ENCODE data around the gene FLYWCH2.
A peak's percentile ranks its signal among the peaks of the same experiment; 100 is the strongest.
"Not testable (repeated sequence)": the region's sequence is repeated elsewhere in the genome, so short reads cannot be mapped to it uniquely, and the experiment has no call there.

FLYWCH2 gene

DNA sequence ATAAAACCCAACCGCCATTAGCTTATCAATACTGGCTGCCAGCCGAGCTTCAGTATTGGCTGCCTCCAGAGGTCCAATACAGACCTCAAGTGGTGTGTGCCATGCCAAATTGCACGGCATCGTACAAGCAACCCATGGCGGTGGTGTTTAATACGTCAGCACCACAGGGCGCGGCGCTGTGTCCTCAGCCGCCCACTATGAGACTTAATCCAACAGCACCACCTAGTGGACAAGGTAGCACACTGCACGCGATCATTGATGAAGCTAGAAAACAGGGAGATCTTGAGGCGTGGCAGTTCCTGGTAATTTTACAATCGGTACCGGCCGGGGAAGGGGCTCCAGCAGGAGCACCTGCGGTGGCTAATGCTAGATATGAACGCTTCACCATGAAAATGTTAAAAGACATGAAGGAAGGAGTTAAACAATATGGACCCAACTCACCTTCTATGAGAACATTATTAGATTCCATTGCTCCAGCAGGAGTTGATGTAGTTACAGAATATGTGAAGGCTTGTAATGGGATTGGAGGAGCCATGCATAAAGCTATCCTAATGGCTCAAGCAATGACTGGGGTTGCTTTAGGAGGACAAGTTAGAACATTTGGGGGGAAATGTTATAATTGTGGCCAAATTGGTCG is 44.1 kb downstream of the FLYWCH2 start:
- intact Hi-C loops (cut with DNase I), result loop anchor here (5.0 kb wide), 1 partner anchor 55 kb away; no protein-coding TSS in a partner anchor
- peak; percentile 68 to 95 (median 87) for DNase-seq

DNA sequence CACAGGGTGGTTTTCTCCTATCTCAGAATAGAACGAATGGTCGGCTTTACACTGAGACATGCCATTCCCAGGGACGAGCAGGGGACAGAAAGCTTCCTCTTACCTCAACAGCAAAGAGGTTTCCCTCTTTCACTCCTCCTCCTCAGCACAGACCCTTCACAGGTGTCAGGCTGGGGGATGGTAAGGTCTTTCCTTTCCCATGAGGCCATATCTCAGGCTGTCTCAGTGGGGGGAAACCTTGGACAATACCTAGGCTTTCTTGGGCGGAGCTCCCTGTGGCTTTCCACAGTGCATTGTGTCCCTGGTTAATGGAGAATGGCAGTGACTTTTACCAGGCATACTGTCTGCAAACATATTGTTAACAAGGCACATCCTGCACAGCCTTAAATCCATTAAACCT is 45.1 kb downstream of the FLYWCH2 start:
- intact Hi-C loops (cut with DNase I), result loop anchor here (5.0 kb wide), 1 partner anchor 56 kb away; no protein-coding TSS in a partner anchor
- not testable (repeated sequence) for DNase-seq

DNA sequence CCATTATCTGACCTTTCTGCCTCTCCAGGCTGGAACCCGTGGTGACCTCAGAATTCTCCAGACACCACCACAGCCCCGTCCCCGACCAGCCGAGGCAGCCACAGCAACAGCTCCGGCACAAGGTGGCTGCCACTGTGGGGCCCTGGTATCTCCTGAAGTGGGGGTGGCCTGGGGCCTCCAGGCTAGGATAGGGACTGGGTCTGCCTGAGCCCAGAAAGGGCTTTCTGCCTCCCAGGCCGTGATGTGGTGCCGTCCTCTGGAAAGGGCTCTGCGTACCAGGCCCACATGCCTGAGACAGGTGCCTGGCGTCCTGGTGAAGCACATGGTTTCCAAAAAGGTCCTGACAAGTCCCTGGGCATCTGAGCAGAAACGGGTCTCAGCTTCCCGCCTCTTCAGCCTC is 45.8 kb downstream of the FLYWCH2 start:
- no peak for DNase-seq
- intact Hi-C loops (cut with DNase I), result loop anchor here (5.0 kb wide), 1 partner anchor 56 kb away; no protein-coding TSS in a partner anchor

DNA sequence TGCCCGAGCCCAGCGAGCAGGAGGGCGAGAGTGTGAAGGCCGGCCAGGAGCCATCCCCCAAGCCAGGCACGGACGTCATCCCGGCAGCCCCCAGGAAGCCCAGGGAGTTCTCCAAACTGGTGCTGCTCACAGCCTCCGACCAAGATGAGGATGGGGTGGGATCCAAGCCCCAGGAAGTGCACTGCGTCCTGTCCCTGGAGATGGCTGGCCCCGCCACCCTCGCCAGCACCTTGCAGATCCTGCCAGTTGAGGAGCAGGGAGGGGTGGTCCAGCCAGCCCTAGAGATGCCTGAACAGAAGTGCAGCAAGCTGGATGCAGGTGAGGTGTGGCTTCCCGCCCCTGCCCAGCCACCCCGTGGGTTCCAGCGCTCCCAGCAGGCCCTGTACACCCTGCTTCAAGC is 46.7 kb downstream of the FLYWCH2 start:
- intact Hi-C loops (cut with DNase I), result loop anchor here (5.0 kb wide), 1 partner anchor 57 kb away; no protein-coding TSS in a partner anchor
- DNase-seq, result no peak

DNA sequence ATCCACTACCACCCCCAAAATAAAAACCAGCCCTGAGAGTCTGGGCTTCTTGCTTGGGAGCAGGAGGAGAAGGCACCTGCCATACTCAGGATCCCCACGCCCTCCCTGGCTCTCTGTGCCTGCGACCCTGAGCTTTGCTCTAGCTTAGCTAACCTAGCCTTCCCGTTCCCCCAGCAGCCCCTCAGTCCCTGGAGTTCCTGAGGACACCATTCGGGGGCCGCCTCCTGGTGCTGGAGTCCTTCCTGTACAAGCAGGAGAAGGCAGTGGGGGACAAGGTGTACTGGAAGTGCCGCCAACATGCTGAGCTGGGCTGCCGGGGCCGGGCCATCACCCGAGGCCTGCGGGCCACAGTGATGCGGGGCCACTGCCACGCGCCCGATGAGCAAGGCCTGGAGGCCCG is 47.2 kb downstream of the FLYWCH2 start:
- intact Hi-C loops (cut with DNase I), result no loop called here
- DNase-seq, result no peak

DNA sequence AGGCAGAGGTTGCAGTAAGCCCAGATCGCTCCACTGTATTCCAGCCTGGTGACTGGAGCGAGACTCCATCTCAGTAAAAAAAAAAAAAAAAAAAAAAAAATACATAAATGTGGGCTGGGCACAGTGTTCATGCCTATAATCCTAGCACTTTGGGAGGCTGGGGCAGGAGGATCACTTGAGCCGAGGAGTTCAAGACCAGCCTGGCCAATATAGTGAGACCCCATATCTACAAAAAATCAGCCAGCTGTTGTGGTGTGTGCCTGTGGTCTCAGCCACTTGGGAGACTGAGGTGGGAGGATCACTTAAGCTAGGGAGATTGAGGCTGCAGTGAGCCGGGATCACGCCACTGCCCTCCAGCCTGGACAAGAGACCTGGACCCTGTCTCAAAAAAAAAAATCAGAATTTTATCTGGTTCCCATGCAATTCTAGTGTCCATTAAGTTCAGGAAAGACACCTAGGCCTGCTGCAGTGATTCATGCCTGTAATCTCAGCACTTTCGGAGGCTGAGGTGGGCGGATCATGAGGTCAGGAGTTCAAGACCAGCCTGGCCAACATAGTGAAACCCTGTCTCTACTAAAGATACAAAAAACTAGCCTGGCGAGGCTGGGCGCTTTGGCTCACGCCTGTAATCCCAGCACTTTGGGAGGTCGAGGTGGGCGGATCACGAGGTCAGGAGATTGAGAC is 48.4 kb downstream of the FLYWCH2 start:
- DNase-seq; intact Hi-C loops (cut with DNase I): not testable (repeated sequence)

DNA sequence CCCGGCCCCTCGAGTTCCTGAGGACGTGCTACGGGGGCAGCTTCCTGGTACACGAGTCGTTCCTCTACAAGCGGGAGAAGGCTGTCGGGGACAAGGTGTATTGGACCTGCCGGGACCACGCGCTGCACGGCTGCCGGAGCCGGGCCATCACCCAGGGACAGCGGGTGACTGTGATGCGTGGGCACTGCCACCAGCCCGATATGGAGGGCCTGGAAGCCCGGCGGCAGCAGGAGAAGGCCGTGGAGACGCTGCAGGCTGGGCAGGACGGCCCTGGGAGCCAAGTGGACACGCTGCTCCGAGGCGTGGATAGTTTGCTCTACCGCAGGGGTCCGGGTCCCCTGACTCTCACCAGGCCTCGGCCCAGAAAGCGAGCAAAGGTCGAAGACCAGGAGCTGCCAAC is 50.1 kb downstream of the FLYWCH2 start:
- DNase-seq, result no peak
- intact Hi-C loops (cut with DNase I), result no loop called here

DNA sequence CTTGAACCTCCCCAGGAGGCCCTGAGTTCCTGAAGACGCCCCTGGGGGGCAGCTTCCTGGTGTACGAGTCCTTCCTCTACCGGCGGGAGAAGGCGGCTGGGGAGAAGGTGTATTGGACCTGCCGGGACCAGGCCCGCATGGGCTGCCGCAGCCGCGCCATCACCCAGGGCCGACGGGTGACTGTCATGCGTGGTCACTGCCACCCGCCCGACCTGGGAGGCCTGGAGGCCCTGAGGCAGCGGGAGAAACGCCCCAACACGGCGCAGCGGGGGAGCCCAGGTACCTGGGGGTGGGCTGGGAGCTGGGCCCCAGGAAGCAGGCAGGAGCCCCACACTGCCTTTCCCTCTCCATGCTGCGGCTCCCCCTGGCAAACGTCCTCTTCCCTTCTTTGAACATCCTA is 50.7 kb downstream of the FLYWCH2 start:
- intact Hi-C loops (cut with DNase I), result no loop called here
- DNase-seq, result no peak

DNA sequence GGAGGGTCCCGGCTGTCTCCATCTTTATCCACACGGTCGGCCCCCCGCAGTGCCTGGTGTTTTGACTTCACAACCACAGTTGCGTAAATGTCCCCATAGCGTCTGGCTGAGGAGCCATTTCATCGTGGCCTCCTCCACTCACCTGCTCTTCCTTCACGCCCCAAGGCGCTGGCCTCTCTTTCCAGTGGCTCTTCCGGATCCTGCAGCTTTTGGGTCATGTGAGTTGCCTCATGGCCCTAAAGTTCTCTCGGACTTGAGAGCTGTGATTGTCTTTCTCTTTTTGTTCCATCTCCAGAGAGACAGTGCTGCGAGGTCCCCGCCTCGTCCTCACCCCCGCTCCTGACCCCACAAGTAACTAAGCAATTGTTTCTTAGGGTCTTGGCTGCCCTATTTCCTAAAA is 51.4 kb downstream of the FLYWCH2 start:
- no peak for DNase-seq
- intact Hi-C loops (cut with DNase I), result no loop called here

DNA sequence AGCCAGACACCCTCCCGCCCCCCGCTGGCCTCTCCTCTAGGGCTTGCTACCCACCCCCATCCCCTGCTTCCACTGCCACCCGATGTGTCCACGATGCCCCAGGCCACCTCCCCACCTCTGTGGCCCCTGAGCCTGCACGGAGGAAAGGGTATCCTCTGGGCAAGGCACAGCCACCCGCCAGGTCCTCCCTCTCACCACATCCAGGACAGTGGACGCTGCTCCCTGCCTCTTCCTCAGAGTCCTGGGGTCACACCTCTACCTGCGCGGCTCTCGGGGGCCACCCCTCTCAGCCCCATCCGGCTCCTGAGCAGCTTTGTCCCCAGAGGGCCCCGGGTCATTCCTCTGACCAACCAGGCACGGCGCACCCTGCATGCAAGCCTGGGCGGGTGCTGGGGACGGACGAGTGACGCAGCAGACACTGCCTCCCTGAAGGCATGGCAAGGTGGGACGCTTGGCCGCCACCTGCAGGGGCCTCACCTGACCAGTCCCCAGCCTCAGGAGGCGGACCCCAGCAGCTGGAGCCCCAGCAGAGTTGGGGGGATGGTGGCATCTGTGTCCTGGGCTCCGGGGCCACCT is 53.5 kb downstream of the FLYWCH2 start:
- intact Hi-C loops (cut with DNase I), result no loop called here
- no peak for DNase-seq

DNA sequence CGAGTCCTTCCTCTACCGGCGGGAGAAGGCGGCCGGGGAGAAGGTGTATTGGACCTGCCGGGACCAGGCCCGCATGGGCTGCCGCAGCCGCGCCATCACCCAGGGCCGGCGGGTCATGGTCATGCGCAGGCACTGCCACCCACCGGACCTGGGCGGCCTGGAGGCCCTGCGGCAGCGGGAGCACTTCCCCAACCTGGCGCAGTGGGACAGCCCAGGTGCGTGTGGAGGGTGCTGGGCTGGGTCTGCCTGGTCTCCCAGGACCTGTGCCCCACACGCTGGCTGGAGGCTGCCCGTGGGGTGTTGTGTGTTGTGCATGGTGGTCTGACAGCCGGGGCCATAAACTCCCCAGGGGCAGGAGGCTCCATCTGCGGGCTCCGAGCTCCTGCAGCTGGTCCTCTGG is 54.2 kb downstream of the FLYWCH2 start:
- intact Hi-C loops (cut with DNase I), result no loop called here
- DNase-seq, result no peak

DNA sequence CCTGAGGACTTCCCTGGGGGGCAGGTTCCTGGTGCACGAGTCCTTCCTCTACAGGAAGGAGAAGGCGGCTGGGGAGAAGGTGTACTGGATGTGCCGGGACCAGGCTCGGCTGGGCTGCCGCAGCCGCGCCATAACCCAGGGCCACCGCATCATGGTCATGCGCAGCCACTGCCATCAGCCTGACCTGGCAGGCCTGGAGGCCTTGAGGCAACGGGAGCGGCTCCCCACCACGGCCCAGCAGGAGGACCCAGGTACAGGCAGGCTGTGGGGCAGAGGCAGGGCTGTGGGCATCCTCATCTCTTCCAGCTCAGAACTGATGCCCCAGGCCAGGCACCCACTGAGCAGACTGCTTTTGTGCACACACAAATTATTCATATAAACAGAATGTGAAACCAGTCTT is 55.2 kb downstream of the FLYWCH2 start:
- no peak for DNase-seq
- intact Hi-C loops (cut with DNase I), result no loop called here

DNA sequence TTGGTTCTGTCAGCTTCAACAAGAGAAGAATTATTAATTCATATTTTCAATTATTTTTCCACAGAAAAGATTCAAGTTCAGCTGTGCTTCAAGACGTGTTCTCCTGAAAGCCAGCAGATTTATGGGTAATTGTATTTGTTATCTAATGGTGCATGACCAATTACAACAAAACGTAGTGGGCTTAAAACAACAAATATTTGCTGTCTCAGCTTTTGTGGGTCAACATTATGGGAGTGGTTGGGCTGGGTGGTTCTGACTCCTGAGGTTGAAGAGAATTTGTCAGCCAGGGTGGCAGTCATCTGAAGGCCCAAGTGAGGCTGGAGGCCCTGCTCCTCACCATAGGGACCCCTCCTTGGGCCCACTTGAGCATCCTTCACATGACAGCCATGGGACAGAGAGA is 57.0 kb downstream of the FLYWCH2 start:
- DNase-seq, result no peak
- intact Hi-C loops (cut with DNase I), result no loop called here

DNA sequence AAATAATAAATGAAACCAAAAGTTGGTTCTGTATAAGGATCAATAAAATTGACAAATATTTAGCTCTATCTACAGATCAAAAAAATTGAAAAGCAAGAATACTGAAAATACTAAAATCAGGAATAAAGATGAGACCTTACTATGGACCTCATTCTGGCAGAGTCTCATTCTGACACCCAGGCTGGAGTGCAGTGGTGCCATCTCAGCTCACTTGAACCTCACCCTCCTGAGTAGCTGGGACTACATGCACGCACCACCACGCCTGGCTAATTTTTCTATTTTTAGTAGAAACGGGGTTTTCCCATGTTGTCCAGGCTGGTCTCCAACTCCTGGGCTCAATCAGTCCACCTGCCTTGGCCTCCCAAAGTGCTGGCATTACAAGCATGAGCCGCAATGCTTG is 59.0 kb downstream of the FLYWCH2 start:
- intact Hi-C loops (cut with DNase I), result no loop called here

DNA sequence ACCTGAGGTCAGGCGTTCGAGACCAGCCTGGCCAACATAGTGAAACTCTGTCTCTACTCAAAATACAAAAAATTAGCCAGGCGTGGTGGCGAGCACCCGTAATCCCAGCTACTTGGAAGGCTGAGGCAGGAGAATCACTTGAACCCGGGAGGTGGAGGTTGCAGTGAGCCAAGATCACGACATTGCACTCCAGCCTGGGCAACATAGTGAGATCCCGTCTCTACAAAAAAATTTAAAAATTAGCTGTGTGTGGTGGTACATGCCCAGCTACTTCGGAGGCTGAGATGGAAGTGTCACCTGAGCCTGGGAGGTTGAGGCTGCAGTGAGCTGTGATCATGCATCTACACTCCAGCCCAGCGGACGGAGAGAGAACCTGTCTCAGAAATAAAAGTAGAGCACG is 60.7 kb downstream of the FLYWCH2 start:
- intact Hi-C loops (cut with DNase I); DNase-seq: not testable (repeated sequence)

More for the DNA sequence above, 59.0 kb downstream of the FLYWCH2 start:
- DNase-seq, result no peak

DNA sequence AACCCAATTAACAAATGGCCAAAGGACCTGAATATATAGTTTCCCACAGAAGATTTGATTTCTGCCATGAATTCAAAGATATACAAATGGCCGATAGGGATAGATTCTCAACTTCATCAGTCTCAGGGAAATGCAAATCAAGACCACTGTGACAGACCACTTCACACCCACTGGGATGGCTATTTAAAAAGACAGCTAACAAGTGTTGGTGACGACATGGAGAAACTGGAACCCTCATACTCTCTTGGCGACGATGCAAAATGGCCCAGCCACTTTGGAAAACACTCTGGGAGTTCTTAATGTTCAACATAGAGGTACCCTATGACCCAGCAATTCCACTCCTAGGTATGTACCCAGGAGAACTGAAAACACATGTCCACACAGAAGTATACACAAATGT is 63.6 kb downstream of the FLYWCH2 start:
- intact Hi-C loops (cut with DNase I), result no loop called here
- DNase-seq, result no peak

Data from head of caudate nucleus (tissue), 42 donors.